HCT116 (cell line): ENCODE measurements around the gene TGFBR3.

ENCODE experiments used
- CTCF ChIP-seq, 3 experiments: fragments of 200-600 bp in 1 of 3; sonication (generic) in 1 of 3; IDR thresholded peaks in 2 of 3; conservative IDR thresholded peaks in 1 of 3; 2 replicates each; pipeline ENCODE4 v1.5.1; 2012 to 2017; ENCODE audit warnings: low read depth in 2 of 3, low read length in 2 of 3, antibody characterized with exemption in 1 of 3, borderline replicate concordance in 1 of 3, control low read depth in 1 of 3, mild to moderate bottlenecking in 1 of 3, mixed read lengths in 1 of 3, mixed run types in 1 of 3, moderate library complexity in 1 of 3; ENCODE audit not compliant: insufficient read depth in 1 of 3
- EZH2 ChIP-seq: fragments of 200-600 bp; sonication (generic); IDR thresholded peaks from 2 replicates; pipeline ENCODE4 v1.6.1; 2017; ENCODE audit warnings: antibody characterized with exemption, mixed run types
- EZH2phosphoT487 ChIP-seq: fragments of 200-600 bp; IDR thresholded peaks from 2 replicates; pipeline ENCODE4 v1.6.1; 2018; ENCODE audit warnings: antibody characterized with exemption, borderline replicate concordance
- POLR2A ChIP-seq: IDR thresholded peaks from 2 replicates; pipeline ENCODE4 v1.7.0; 2011; ENCODE audit warnings: borderline replicate concordance; ENCODE audit not compliant: insufficient read depth, insufficient read length; ENCODE audit errors: extremely low read depth
- RAD21 ChIP-seq: IDR thresholded peaks from 2 replicates; pipeline ENCODE4 v1.6.1; 2012; ENCODE audit warnings: low read depth, mild to moderate bottlenecking
- SIN3A ChIP-seq: IDR thresholded peaks from 2 replicates; pipeline ENCODE4 v1.6.1; 2012; ENCODE audit warnings: low read depth
- TCF7L2 ChIP-seq: IDR thresholded peaks from 2 replicates; pipeline ENCODE4 v1.7.0; 2011; ENCODE audit warnings: borderline replicate concordance, inconsistent platforms; ENCODE audit not compliant: insufficient read depth, insufficient read length; ENCODE audit errors: extremely low read depth

GRCh38 chr1:91781901-91782622 lies 103.9 kb downstream of the TGFBR3 start:
- no peak for TF ChIP-seq POLR2A
- no peak for TF ChIP-seq CTCF (IDR thresholded peaks at IDR 0.05 in 2 of 3, conservative IDR thresholded peaks at IDR 0.05 in 1 of 3; ENCODE audit: borderline replicate concordance in 1 of 3, insufficient read depth in 1 of 3, low read depth in 2 of 3, low read length in 2 of 3)
- TF ChIP-seq SIN3A: no peak
- TF ChIP-seq RAD21: no peak
- TF ChIP-seq EZH2phosphoT487: no peak
- no peak for TF ChIP-seq TCF7L2
- no peak for TF ChIP-seq EZH2
